Measurements from ENCODE around the gene ADAMTS17. TPM values are rescaled to one million over a fixed set of nuclear protein-coding genes. Genes with fewer than 3 reads are reported as not detected.
"Not testable (repeated sequence)": the region's sequence is repeated elsewhere in the genome, so short reads cannot be mapped to it uniquely, and the experiment has no call there.

Gene ADAMTS17
- total RNA-seq, 1 experiment from 2014 or later: 1.5 TPM

- peaks cover 9% of the 10 kb centered on the region for H3K27me3 Mint-ChIP-seq (ENCODE audit: insufficient read depth, unreplicated experiment)
- H3K4me3 Mint-ChIP-seq (ENCODE audit: unreplicated experiment): peak overlapping the region; percentile 63
- H3K27ac Mint-ChIP-seq (ENCODE audit: unreplicated experiment): no peak overlapping the region
- Histone ChIP-seq H3K9me3 (no peaks in the 10 kb centered on the region), H3K4me1 (no peaks in the 10 kb centered on the region), H3K4me3 (ENCODE audit: low read depth, low read length) (peak overlapping the region; percentile 58), H3K36me3 (ENCODE audit: control insufficient read depth, insufficient read depth, low read length) (no peaks in the 10 kb centered on the region), H3K27me3 (replicated peaks; ENCODE audit: control insufficient read depth, insufficient read depth, low read length) (no peaks in the 10 kb centered on the region)
- no peaks in the 10 kb centered on the region for H3K4me1 Mint-ChIP-seq (ENCODE audit: low read depth, unreplicated experiment)
- intact Hi-C loops (cut with micrococcal nuclease; ENCODE audit: unreplicated experiment): no loop called here
- POLR2A ChIA-PET: no interaction called here
- CTCF ChIA-PET: interaction anchor here (1.4 kb wide), 1 partner anchor 9 kb away, joined by 7 read pairs; no protein-coding TSS in a partner anchor
- TF ChIP-seq CTCF (IDR thresholded peaks at IDR 0.05; ENCODE audit: insufficient read depth in 1 of 2, low read depth in 1 of 2, low read length in 1 of 2, severe bottlenecking in 1 of 2, unreplicated experiment in 1 of 2): no peak
- BruUV-seq (replicated peaks): no TSS peak
- no peaks in the 10 kb centered on the region for H3K36me3 Mint-ChIP-seq (ENCODE audit: insufficient read depth, unreplicated experiment)
- DNase-seq: no peak
- no peaks in the 10 kb centered on the region for H3K9me3 Mint-ChIP-seq (ENCODE audit: unreplicated experiment)
These were observed 481 bp downstream of the ADAMTS17 start for GRCh38 chr15:100341239-100341749.

- H3K4me1 ChIP-seq: no peaks in the 10 kb centered on the region
- intact Hi-C loops (cut with micrococcal nuclease; ENCODE audit: unreplicated experiment): no loop called here
- Mint-ChIP-seq H3K4me3 (ENCODE audit: unreplicated experiment) (peak overlapping the region; percentile 42), H3K36me3 (ENCODE audit: insufficient read depth, unreplicated experiment) (no peaks in the 10 kb centered on the region), H3K4me1 (ENCODE audit: low read depth, unreplicated experiment) (no peaks in the 10 kb centered on the region), H3K9me3 (ENCODE audit: unreplicated experiment) (no peaks in the 10 kb centered on the region), H3K27me3 (ENCODE audit: insufficient read depth, unreplicated experiment) (peaks cover 4% of the 10 kb centered on the region), H3K27ac (ENCODE audit: unreplicated experiment) (no peak overlapping the region)
- ChIA-PET POLR2A (no interaction called here), CTCF (interaction anchor here (1.4 kb wide), 1 partner anchor 9 kb away, joined by 7 read pairs; no protein-coding TSS in a partner anchor)
- no peaks in the 10 kb centered on the region for H3K36me3 ChIP-seq (ENCODE audit: control insufficient read depth, insufficient read depth, low read length)
- H3K9me3 ChIP-seq: no peaks in the 10 kb centered on the region
- no peak overlapping the region; the same call in 1 of the 2 replicates for H3K4me3 ChIP-seq (ENCODE audit: low read depth, low read length)
- DNase-seq: no peak
- no peaks in the 10 kb centered on the region for H3K27me3 ChIP-seq (replicated peaks; ENCODE audit: control insufficient read depth, insufficient read depth, low read length)
- no peak for TF ChIP-seq CTCF (IDR thresholded peaks at IDR 0.05; ENCODE audit: insufficient read depth in 1 of 2, low read depth in 1 of 2, low read length in 1 of 2, severe bottlenecking in 1 of 2, unreplicated experiment in 1 of 2)
- no TSS peak for BruUV-seq (replicated peaks)
These were observed 995 bp downstream of the ADAMTS17 start for GRCh38 chr15:100340721-100341238.

- intact Hi-C loops (cut with micrococcal nuclease; ENCODE audit: unreplicated experiment): loop anchor here (2.0 kb wide), 1 partner anchor 411 kb away; no protein-coding TSS in a partner anchor
- no peaks in the 10 kb centered on the region for H3K9me3 Mint-ChIP-seq (ENCODE audit: unreplicated experiment)
- ChIA-PET CTCF (interaction anchor here (0.6 to 1.4 kb wide), 2 partner anchors 10 to 382 kb away, joined by 7 to 10 read pairs; no protein-coding TSS in a partner anchor), POLR2A (no interaction called here)
- H3K36me3 ChIP-seq (ENCODE audit: control insufficient read depth, insufficient read depth, low read length): no peaks in the 10 kb centered on the region
- no peaks in the 10 kb centered on the region for H3K36me3 Mint-ChIP-seq (ENCODE audit: insufficient read depth, unreplicated experiment)
- H3K27ac Mint-ChIP-seq (ENCODE audit: unreplicated experiment): no peak overlapping the region
- no peaks in the 10 kb centered on the region for H3K27me3 ChIP-seq (replicated peaks; ENCODE audit: control insufficient read depth, insufficient read depth, low read length)
- no TSS peak for BruUV-seq (replicated peaks)
- TF ChIP-seq CTCF (IDR thresholded peaks at IDR 0.05; ENCODE audit: insufficient read depth in 1 of 2, low read depth in 1 of 2, low read length in 1 of 2, severe bottlenecking in 1 of 2, unreplicated experiment in 1 of 2): no peak
- peak overlapping the region; percentile 42 for H3K4me3 Mint-ChIP-seq (ENCODE audit: unreplicated experiment)
- peaks cover 3% of the 10 kb centered on the region for H3K27me3 Mint-ChIP-seq (ENCODE audit: insufficient read depth, unreplicated experiment)
- no peaks in the 10 kb centered on the region for H3K4me1 Mint-ChIP-seq (ENCODE audit: low read depth, unreplicated experiment)
- no peaks in the 10 kb centered on the region for H3K4me1 ChIP-seq
- no peak for DNase-seq
- H3K9me3 ChIP-seq: no peaks in the 10 kb centered on the region
- no peak overlapping the region for H3K4me3 ChIP-seq (ENCODE audit: low read depth, low read length)
These were observed 1.8 kb downstream of the ADAMTS17 start for GRCh38 chr15:100339999-100340398.

GRCh38 chr15:100339451-100339850 is 2.3 kb downstream of the ADAMTS17 start:
- H3K9me3 ChIP-seq; POLR2A ChIA-PET; H3K4me1 Mint-ChIP-seq (ENCODE audit: low read depth, unreplicated experiment); DNase-seq; BruUV-seq (replicated peaks); H3K36me3 Mint-ChIP-seq (ENCODE audit: insufficient read depth, unreplicated experiment); H3K4me3 ChIP-seq (ENCODE audit: low read depth, low read length); H3K9me3 Mint-ChIP-seq (ENCODE audit: unreplicated experiment); H3K4me1 ChIP-seq; H3K27ac Mint-ChIP-seq (ENCODE audit: unreplicated experiment); H3K27me3 Mint-ChIP-seq (ENCODE audit: insufficient read depth, unreplicated experiment); H3K36me3 ChIP-seq (ENCODE audit: control insufficient read depth, insufficient read depth, low read length); H3K27me3 ChIP-seq (replicated peaks; ENCODE audit: control insufficient read depth, insufficient read depth, low read length): not testable (repeated sequence)
- peak overlapping the region; percentile 42 for H3K4me3 Mint-ChIP-seq (ENCODE audit: unreplicated experiment)
- CTCF ChIA-PET: interaction anchor here (0.6 to 1.2 kb wide), 4 partner anchors 10 to 381 kb away, joined by 3 to 10 read pairs (median 4); no protein-coding TSS in a partner anchor
- intact Hi-C loops (cut with micrococcal nuclease; ENCODE audit: unreplicated experiment): loop anchor here (2.0 kb wide), 1 partner anchor 411 kb away; no protein-coding TSS in a partner anchor
